ENCODE results near the gene SYTL3. TPM values are rescaled to one million over a fixed set of nuclear protein-coding genes. Genes with fewer than 3 reads are reported as not detected.

SYTL3 gene
- total and polyA plus RNA-seq, 2 donors (not counting 1 experiment from before 2014, with no cell fraction given), result 1.1 to 5.4 TPM

DNA sequence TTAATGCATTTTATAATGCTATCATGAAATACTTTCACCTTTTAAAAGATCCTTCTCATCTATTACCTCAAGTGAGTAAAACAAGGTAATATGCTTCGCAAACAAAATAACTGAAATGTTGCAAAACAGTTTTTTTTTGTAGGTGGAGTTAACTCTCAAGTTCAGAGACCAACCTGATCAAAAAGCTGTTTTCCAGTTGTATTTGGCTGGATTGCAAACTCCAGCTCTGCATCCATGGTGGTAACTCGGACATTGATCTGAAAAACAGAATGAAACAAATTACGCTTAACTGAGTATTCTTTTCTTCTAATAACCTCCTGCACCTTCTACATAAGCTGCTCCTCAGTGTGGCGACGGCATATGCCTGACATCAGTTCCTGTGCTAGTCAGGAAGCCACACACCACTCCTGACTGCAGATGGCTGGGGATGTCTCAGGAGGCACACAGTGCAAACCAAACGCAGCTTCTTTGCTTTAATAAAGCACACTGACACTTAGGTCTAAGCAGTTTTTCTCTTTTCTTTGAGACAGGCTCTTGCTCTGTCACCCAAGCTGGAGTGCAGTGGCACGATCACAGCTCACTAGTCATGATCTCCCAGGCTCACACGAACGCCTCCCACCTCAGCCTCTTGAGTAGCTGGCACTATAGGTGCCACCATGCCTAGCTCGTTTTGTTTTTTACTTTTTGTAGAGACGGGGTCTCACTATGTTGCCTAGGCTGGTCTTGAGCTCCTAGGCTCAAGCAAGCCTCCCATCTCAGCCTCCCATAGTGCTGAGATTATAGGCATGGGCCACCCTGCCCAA is 139.5 kb downstream of the SYTL3 start:
- Mint-ChIP-seq H3K27ac (peak overlapping the region; percentile 88), H3K4me1 (peaks cover 63% of the 10 kb centered on the region), H3K4me3 (peak overlapping the region; percentile 68), H3K27me3 (no peaks in the 10 kb centered on the region), H3K9me3 (ENCODE audit: insufficient read depth) (no peaks in the 10 kb centered on the region)
- Histone ChIP-seq H4K20me1 (ENCODE audit: control insufficient read depth, insufficient read depth, low read length, poor library complexity, severe bottlenecking) (peaks cover 99% of the 10 kb centered on the region), H3K9me3 (ENCODE audit: control extremely low read depth in 1 of 3, control insufficient read depth in 2 of 3, insufficient read depth in 1 of 3, low read length in 2 of 3) (no peaks in the 10 kb centered on the region), H3K4me2 (replicated peaks; ENCODE audit: low read depth, low read length, poor library complexity, severe bottlenecking) (peak overlapping the region; percentile 50), H3K79me2 (ENCODE audit: control insufficient read depth, insufficient read depth, low read length) (peaks cover 99% of the 10 kb centered on the region), H3K9ac (ENCODE audit: low read length) (peak overlapping the region; percentile 30), H2AFZ (ENCODE audit: insufficient read depth, low read depth, low read length, poor library complexity, severe bottlenecking) (no peak overlapping the region), H3K4me3 (ENCODE audit: control extremely low read depth in 1 of 5, extremely low read depth in 1 of 5, insufficient read depth in 1 of 5, low read depth in 2 of 5, low read length in 4 of 5) (peak overlapping the region in 1 of 5 experiments; percentile 22), H3K4me1 (ENCODE audit: control insufficient read depth in 2 of 2, insufficient read depth in 2 of 2, low read length in 2 of 2) (peaks cover 53 to 54% of the 10 kb centered on the region in 2 donors), H3K27ac (ENCODE audit: low read length in 2 of 2) (peak overlapping the region; percentile 66 to 70), H3K36me3 (replicated peaks in 1 of 2; ENCODE audit: control extremely low read depth in 1 of 2, control insufficient read depth in 1 of 2, extremely low read depth in 1 of 2, insufficient read depth in 2 of 2, low read length in 1 of 2) (peaks cover 2 to 70% of the 10 kb centered on the region in 2 experiments), H3K27me3 (replicated peaks in 1 of 4; ENCODE audit: control extremely low read depth in 1 of 4, control insufficient read depth in 3 of 4, insufficient read depth in 4 of 4, low read length in 3 of 4) (no peaks in the 10 kb centered on the region)
- ATAC-seq (ENCODE audit: low read depth), result peak; percentile 67
- ChIA-PET CTCF (interaction anchor here (0.6 to 2.5 kb wide), 21 partner anchors 9 to 185 kb away, joined by 3 to 24 read pairs (median 4); no protein-coding TSS in a partner anchor), POLR2A (interaction anchor here (0.6 to 1.8 kb wide), 8 partner anchors 9 to 170 kb away, joined by 3 to 8 read pairs (median 4); no protein-coding TSS in a partner anchor)
- no peak for TF ChIP-seq EZH2 (IDR thresholded peaks at IDR 0.05; ENCODE audit: borderline replicate concordance, insufficient read depth, low read depth, low read length, poor library complexity, severe bottlenecking)
- TF ChIP-seq CTCF (IDR thresholded peaks at IDR 0.05), result no peak
- intact Hi-C loops (cut with micrococcal nuclease), result loop anchor here (1.0 kb wide), 1 partner anchor 8 kb away; no protein-coding TSS in a partner anchor
- 23% methylated on average over 10 of the region's 11 CpGs for WGBS (ENCODE audit: insufficient coverage)
- DNase-seq, result peak; percentile 75

All from B cell (primary cell).